WERI-Rb-1 (cell line): ENCODE data around the gene VAT1.

ENCODE experiments used
- DNase-seq: peaks from one replicate; pipeline ENCODE4 v3.0.0-alpha.2; 2020
- H3K27ac ChIP-seq: fragments of 250-450 bp; sonication (Bioruptor Pico); 2 replicates; pipeline ENCODE4 v1.5.1; 2020; ENCODE audit warnings: mild to moderate bottlenecking, moderate library complexity
- H3K27me3 ChIP-seq: fragments of 250-450 bp; sonication (Bioruptor Pico); 2 replicates; pipeline ENCODE4 v1.5.1; 2021; ENCODE audit warnings: mild to moderate bottlenecking, low read depth, moderate library complexity; ENCODE audit not compliant: insufficient read depth, severe bottlenecking
- H3K36me3 ChIP-seq: fragments of 250-450 bp; sonication (Bioruptor Pico); 2 replicates; pipeline ENCODE4 v1.5.1; 2020; ENCODE audit warnings: mild to moderate bottlenecking, moderate library complexity
- H3K4me3 ChIP-seq: 2 replicates; pipeline ENCODE4 v1.5.1; 2011; ENCODE audit warnings: low read depth, mild to moderate bottlenecking, control low read depth, low read length
- H3K9me3 ChIP-seq: fragments of 250-450 bp; sonication (Bioruptor Pico); 2 replicates; pipeline ENCODE4 v1.5.1; 2021; ENCODE audit warnings: mild to moderate bottlenecking, moderate library complexity; ENCODE audit not compliant: severe bottlenecking
- TF ChIP-seq, protein P1 (sequence below): IDR thresholded peaks from 2 replicates; pipeline ENCODE4 v1.5.1; 2011; ENCODE audit warnings: low read depth, mild to moderate bottlenecking, control low read depth, inconsistent platforms, low read length

Gene VAT1

GRCh38 chr17:43021741-43022512, at the start of gene VAT1:
Gene VAT1 (minus strand): TSS chr17:43022385. CDS start chr17:43022322, 63 bp downstream.
- H3K36me3 ChIP-seq, result peaks cover 10% of the 10 kb centered on the region
- H3K4me3 ChIP-seq, result peak within 1 kb of the TSS; percentile 96
- TF ChIP-seq, protein P1, sequence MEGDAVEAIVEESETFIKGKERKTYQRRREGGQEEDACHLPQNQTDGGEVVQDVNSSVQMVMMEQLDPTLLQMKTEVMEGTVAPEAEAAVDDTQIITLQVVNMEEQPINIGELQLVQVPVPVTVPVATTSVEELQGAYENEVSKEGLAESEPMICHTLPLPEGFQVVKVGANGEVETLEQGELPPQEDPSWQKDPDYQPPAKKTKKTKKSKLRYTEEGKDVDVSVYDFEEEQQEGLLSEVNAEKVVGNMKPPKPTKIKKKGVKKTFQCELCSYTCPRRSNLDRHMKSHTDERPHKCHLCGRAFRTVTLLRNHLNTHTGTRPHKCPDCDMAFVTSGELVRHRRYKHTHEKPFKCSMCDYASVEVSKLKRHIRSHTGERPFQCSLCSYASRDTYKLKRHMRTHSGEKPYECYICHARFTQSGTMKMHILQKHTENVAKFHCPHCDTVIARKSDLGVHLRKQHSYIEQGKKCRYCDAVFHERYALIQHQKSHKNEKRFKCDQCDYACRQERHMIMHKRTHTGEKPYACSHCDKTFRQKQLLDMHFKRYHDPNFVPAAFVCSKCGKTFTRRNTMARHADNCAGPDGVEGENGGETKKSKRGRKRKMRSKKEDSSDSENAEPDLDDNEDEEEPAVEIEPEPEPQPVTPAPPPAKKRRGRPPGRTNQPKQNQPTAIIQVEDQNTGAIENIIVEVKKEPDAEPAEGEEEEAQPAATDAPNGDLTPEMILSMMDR, result peak; percentile 27
- no peaks in the 10 kb centered on the region for H3K27me3 ChIP-seq
- peak within 1 kb of the TSS; percentile 64 for H3K27ac ChIP-seq
- DNase-seq, result peak; percentile 88
- H3K9me3 ChIP-seq, result no peaks in the 10 kb centered on the region

DNA sequence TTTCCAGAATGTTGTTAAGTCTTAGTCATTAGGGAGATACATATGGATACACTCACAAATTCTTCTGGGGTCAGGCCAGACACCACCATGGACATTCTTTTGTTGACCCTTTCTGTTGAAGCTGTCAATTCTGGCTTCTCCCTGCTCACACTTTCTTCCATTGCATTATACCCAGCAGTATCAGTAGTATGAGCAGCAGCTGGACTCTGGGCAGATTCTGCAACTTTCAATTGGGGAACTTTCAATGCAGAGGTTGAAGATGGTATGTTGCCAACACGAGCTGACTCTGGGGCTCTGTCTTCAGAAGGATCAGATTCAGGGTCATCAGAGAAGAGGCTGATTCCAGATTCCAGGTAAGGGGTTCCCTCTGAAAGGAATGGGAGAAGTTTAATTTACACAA, 48.7 kb upstream of the VAT1 start:
- DNase-seq, result no peak
- TF ChIP-seq, protein P1, result no peak

GRCh38 chr17:43070257-43070656, 48.1 kb upstream of the VAT1 start:
- Histone ChIP-seq H3K27me3 (no peaks in the 10 kb centered on the region), H3K27ac (no peak overlapping the region), H3K4me3 (no peak overlapping the region), H3K36me3 (peaks cover 77% of the 10 kb centered on the region), H3K9me3 (no peaks in the 10 kb centered on the region)
- TF ChIP-seq, protein P1, result no peak
- no peak for DNase-seq

More for the DNA sequence above, 48.7 kb upstream of the VAT1 start:
- no peaks in the 10 kb centered on the region for H3K27me3 ChIP-seq
- H3K9me3 ChIP-seq, result no peaks in the 10 kb centered on the region
- peaks cover 74% of the 10 kb centered on the region for H3K36me3 ChIP-seq
- H3K4me3 ChIP-seq, result no peak overlapping the region
- H3K27ac ChIP-seq, result no peak overlapping the region

DNA sequence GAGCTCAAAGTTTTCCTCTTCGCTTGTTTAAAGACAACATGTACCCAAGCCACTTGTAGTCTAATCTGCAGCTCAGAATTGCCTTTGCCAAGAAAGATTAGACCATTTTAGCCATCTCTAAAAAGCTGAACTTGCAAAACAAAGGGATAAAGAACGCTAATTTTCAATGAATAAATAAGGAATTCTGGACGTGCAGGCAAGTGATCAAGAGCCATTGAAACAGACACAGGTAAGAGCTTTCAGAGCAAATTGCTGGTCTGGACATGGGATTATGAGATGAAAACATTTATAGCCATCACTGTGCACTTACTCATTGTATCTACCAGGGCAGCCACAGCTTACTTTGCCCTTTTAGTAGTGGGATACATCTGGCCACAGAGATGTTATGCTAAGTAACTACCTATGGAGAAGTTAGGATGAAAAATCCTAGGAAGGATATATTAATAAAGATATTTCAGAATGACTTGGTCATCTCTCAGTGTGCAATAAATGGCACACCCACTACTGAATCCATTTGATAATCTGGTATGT, 47.2 kb upstream of the VAT1 start:
- Histone ChIP-seq H3K27ac (no peak overlapping the region), H3K4me3 (no peak overlapping the region)

GRCh38 chr17:43068570-43069367, 46.6 kb upstream of the VAT1 start:
- TF ChIP-seq, protein P1, result no peak
- H3K36me3 ChIP-seq, result peaks cover 71% of the 10 kb centered on the region
- H3K4me3 ChIP-seq, result no peak overlapping the region
- H3K9me3 ChIP-seq, result no peaks in the 10 kb centered on the region
- H3K27ac ChIP-seq, result no peak overlapping the region
- no peak for DNase-seq
- H3K27me3 ChIP-seq, result no peaks in the 10 kb centered on the region

More for the DNA sequence above, 47.2 kb upstream of the VAT1 start:
- H3K27me3 ChIP-seq, result no peaks in the 10 kb centered on the region
- TF ChIP-seq, protein P1, result no peak
- peaks cover 74% of the 10 kb centered on the region for H3K36me3 ChIP-seq
- no peak for DNase-seq
- H3K9me3 ChIP-seq, result no peaks in the 10 kb centered on the region
